ENCODE data around the gene ROR2.

The ROR2 gene

DNA sequence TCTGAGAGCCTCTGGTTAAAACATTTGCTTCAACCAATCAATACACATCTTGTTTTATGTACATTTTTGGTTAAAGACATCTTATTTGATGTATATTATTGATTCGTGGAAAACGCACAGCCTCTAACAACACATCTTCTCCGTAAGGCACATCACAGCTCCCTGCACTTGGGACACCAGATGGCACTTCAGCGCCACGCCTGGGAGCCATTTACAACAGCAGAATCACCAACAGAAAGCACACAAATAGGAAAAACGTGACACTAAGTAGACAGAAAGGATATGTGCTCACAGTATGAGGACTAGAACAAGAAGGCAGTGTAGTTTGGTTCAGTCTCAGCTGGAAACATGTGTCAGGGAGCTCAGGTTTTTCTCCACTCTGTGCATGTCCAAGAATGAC lies 199.7 kb downstream of the ROR2 start:
- TF ChIP-seq, protein P1, sequence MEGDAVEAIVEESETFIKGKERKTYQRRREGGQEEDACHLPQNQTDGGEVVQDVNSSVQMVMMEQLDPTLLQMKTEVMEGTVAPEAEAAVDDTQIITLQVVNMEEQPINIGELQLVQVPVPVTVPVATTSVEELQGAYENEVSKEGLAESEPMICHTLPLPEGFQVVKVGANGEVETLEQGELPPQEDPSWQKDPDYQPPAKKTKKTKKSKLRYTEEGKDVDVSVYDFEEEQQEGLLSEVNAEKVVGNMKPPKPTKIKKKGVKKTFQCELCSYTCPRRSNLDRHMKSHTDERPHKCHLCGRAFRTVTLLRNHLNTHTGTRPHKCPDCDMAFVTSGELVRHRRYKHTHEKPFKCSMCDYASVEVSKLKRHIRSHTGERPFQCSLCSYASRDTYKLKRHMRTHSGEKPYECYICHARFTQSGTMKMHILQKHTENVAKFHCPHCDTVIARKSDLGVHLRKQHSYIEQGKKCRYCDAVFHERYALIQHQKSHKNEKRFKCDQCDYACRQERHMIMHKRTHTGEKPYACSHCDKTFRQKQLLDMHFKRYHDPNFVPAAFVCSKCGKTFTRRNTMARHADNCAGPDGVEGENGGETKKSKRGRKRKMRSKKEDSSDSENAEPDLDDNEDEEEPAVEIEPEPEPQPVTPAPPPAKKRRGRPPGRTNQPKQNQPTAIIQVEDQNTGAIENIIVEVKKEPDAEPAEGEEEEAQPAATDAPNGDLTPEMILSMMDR (IDR thresholded peaks at IDR 0.05): no peak; the same call in 1 of the 2 replicates

DNA sequence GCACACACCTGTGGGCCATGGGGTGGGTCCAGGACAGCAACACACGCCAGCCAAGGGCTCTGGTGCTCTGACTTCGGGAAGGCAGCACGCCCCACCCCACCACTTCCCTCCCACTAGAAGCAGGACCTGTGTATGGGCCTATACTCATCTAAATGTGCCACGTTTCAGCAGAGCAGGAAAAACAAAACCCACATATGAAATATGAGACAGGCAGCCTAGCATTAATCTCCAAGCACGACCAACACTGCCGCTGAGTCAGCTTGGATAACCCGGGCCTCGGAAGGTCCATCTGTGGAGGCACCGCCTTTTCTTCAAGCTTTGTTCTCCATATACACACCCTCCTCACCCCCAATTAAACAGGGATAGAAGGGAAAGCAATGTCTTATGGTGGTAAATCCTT lies 203.1 kb downstream of the ROR2 start:
- TF ChIP-seq, protein P1 (IDR thresholded peaks at IDR 0.05): no peak

DNA sequence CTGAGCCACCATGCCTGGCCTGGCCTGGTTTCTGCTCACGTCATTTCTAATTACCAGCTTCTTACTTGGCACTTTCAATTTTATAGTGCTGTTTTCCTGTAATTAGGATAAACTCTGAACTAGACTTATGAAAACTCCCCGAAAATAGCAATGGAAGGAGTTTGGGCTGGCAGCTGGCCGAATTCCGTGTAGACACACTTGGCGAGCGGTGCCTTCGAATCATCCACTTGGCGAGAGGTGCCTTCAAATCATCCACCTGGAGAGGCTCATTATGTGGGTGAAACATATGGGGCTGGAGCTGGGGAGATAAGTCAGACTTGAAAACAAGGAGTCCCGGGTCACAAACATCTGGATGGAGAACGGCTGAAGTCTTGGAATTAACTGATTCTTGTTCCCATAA lies 203.7 kb downstream of the ROR2 start:
- TF ChIP-seq, protein P1 (IDR thresholded peaks at IDR 0.05): no peak

DNA sequence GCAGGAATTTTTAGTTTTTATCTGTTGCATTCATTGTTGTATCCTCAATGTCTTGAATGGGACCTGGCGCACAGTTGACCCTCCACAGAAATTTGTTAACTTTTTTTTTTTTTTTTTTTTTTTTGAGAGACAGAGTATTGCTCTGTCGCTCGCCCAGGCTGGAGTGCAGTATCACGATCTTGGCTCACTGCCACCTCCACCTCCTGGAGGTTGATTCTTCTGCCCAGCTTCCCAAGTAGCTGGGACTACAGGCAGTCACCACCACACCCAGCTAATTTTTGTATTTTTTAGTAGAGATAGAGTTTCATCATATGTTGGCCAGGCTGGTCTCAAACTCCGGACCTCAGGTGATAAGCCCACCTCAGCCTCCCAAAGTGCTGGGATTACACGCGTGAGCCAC lies 205.9 kb downstream of the ROR2 start:
- TF ChIP-seq, protein P1 (IDR thresholded peaks at IDR 0.05): no peak

DNA sequence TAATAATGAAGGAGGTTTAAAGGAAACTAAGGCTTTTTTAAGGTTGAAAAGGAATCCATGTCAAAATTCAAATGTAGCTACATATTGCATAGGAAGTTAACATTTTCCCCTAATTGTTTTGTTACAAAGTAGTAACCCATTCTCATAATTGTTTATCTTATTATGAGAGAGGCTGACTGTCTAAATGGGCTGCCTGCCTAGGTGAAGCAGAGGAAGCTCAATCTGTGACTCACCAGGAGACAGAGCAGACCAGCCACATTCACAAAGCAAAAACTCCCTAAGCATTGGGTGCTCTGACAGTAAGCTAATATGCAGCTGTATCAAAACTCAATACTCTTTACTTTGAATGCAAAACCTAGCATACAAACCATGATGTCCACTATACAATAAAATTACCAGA lies 208.5 kb downstream of the ROR2 start:
- TF ChIP-seq, protein P1 (IDR thresholded peaks at IDR 0.05): no peak

DNA sequence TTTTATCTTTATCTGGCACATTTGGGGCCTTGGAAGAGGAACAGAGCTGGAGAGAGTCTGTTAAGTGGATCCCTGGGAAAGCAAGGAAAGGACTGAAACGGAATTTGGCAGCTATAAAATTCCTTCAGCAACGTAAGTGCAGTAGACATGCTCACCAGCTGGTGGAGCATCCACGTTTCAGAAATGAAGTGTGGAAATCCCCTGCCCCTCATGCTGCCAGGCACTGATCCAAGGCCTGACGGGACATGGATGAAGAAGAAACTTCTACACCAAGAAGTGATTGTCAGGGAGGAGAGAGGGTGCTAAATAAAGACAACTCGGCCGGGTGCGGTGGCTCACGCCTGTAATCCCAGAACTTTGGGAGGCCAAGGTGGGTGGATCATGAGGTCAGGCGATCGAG lies 209.3 kb downstream of the ROR2 start:
- TF ChIP-seq, protein P1 (IDR thresholded peaks at IDR 0.05): no peak

DNA sequence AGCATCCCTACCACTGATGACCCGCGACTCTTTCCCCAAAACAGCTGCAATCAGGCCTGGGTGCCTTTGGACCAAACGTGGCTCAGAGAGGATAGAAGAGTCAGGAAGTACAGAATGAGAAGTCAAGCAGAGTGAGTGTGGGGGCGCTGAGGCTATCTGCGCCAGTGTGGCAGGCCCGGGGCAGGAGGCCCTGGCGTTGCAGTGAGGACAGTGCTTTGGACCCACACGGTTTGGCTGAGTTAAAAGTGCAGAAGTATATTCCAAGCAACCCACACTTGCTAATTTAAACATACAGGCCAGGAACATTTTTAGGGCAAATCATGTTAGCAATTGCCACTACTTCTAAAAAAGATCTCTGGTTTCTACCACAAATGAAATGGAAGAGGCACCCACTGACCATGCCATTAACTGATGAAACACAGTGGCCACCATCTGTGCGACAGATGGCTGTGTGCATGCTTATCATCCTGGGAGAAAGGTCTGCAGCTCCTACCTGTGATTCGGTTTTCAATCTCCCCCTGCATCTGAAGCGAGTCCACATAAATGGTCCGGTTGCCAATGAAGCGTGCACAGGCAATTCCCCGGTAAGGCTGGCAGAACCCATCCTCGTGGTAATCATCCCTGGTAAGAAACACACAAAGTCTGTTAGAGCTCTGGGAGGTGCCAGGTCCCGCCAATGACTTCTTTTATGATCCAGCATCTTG lies 213.0 kb downstream of the ROR2 start:
- TF ChIP-seq, protein P1 (IDR thresholded peaks at IDR 0.05): no peak

DNA sequence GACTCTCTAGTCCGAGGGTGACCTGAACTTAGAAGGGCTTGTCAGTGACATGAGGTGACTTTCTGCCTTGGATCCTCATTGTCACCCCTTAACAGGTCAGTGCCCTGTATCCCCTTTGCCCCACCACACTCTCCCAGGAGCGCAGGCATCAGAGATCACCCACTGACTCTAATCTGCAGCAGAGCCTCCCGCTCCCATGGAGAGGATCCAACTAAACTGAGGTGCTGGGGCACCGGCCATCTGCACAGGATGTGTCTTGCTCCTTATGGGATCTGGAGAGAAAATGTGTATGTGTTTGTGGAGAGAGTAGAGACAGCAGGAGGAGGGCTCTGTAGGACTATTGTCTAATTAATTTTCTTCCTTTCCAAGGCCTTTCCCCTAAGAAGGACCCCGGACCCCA lies 213.7 kb downstream of the ROR2 start:
- TF ChIP-seq, protein P1 (IDR thresholded peaks at IDR 0.05): no peak
